ENCODE results near the gene HDLBP. TPM values are rescaled to one million over a fixed set of nuclear protein-coding genes. Genes with fewer than 3 reads are reported as not detected.

HDLBP gene
- total RNA-seq, 2 donors from 2014 or later: 404 to 447 TPM

- no peaks in the 10 kb centered on the region for H3K9me3 ChIP-seq
- no peak overlapping the region for H3K4me3 ChIP-seq
- DNase-seq (ENCODE audit: low spot score): no peak
- TF ChIP-seq, protein P1, sequence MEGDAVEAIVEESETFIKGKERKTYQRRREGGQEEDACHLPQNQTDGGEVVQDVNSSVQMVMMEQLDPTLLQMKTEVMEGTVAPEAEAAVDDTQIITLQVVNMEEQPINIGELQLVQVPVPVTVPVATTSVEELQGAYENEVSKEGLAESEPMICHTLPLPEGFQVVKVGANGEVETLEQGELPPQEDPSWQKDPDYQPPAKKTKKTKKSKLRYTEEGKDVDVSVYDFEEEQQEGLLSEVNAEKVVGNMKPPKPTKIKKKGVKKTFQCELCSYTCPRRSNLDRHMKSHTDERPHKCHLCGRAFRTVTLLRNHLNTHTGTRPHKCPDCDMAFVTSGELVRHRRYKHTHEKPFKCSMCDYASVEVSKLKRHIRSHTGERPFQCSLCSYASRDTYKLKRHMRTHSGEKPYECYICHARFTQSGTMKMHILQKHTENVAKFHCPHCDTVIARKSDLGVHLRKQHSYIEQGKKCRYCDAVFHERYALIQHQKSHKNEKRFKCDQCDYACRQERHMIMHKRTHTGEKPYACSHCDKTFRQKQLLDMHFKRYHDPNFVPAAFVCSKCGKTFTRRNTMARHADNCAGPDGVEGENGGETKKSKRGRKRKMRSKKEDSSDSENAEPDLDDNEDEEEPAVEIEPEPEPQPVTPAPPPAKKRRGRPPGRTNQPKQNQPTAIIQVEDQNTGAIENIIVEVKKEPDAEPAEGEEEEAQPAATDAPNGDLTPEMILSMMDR (IDR thresholded peaks at IDR 0.05): no peak
- H3K27ac ChIP-seq: no peak overlapping the region
- peaks cover 6 to 30% of the 10 kb centered on the region in 2 donors for H3K4me1 ChIP-seq (ENCODE audit: control insufficient read depth in 1 of 2, low read depth in 2 of 2)
- no peak for ATAC-seq (ENCODE audit: insufficient number of reproducible peaks, low FRiP score, low read depth)
- H3K27me3 ChIP-seq (replicated peaks; ENCODE audit: insufficient read depth): no peaks in the 10 kb centered on the region
- no peaks in the 10 kb centered on the region for H3K36me3 ChIP-seq
These were observed 11.3 kb downstream of the HDLBP start for GRCh38 chr2:241304039-241304670.

DNA sequence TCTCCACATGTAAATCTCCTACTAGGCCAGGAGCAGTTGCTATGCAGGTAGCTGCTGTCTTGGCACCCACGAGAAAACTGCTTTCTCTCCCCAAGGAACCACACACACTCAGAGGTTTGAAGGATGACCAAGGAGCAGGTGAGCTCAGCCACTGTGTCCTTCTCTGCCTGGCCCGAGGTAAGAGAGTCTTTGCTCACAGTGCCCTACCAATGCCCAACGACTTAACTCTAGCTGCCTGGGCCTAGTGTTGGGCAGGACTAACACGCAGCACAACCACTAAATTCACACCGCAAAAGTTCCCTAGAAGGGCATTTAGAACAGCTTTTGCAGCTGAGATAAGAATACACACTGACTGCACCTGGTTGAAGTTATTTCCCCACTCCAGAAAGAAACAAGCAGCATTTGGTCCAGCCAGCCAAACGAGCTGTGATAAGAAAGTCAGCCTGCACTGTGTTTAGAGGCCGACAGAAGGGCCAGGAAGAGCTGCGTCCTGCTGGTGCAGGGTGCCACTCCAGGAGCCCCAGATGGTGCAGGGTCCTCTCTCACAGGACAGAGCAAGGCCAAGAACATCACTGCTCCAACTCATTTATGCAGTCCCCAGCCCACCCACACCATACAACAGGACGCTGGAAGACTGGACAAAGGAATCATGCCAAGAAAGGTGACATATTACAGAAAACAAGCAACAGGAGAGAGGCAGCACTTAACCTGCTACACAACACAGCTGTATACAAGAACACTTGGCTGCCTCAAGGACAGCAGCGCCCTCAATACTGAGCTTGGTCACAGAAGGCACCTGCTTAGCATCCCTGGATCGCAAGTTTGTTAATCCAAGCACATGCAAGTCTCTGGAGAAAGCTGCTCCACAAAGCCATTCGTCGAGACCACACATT is 12.5 kb downstream of the HDLBP start:
- TF ChIP-seq, protein P1 (IDR thresholded peaks at IDR 0.05): no peak
- Histone ChIP-seq H3K36me3 (no peaks in the 10 kb centered on the region), H3K27ac (no peak overlapping the region), H3K4me3 (no peak overlapping the region), H3K27me3 (replicated peaks; ENCODE audit: insufficient read depth) (no peaks in the 10 kb centered on the region), H3K9me3 (no peaks in the 10 kb centered on the region), H3K4me1 (ENCODE audit: control insufficient read depth in 1 of 2, low read depth in 2 of 2) (peaks cover 3 to 19% of the 10 kb centered on the region in 2 donors)
- DNase-seq (ENCODE audit: low spot score) (no peak), ATAC-seq (ENCODE audit: insufficient number of reproducible peaks, low FRiP score, low read depth) (no peak)

- no peak for ATAC-seq (ENCODE audit: insufficient number of reproducible peaks, low FRiP score, low read depth)
These were observed 13.4 kb downstream of the HDLBP start for GRCh38 chr2:241302083-241302482.

DNA sequence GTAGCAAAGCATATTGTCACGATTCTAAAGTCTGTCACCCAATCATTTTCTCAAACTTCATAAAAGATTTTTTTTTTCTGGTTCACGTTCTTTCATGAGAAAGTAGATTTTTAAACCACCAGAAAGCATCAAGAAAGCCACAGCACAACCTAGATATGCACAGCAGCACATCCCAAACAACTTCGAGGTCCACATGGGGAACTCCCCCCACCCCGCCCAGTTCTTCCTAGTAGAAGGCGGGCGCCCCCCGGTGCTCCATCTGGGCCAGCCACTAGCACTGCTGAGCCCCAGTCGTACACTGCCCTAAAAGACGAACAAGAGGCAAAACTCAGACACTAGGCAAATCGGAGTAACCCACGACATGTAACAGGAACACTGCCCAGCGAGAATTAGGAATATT is 15.5 kb downstream of the HDLBP start:
- ATAC-seq (ENCODE audit: insufficient number of reproducible peaks, low FRiP score, low read depth) (no peak), DNase-seq (ENCODE audit: low spot score) (no peak)
- Histone ChIP-seq H3K27me3 (replicated peaks; ENCODE audit: insufficient read depth) (no peaks in the 10 kb centered on the region), H3K27ac (no peak overlapping the region), H3K36me3 (no peaks in the 10 kb centered on the region), H3K4me3 (no peak overlapping the region), H3K9me3 (no peaks in the 10 kb centered on the region), H3K4me1 (ENCODE audit: control insufficient read depth in 1 of 2, low read depth in 2 of 2) (peaks cover 0 to 16% of the 10 kb centered on the region in 2 donors)
- TF ChIP-seq, protein P1 (IDR thresholded peaks at IDR 0.05): no peak

More at GRCh38 chr2:241302083-241302482, 13.4 kb downstream of the HDLBP start:
- no peaks in the 10 kb centered on the region for H3K27me3 ChIP-seq (replicated peaks; ENCODE audit: insufficient read depth)
- TF ChIP-seq, protein P1 (IDR thresholded peaks at IDR 0.05): no peak
- H3K4me3 ChIP-seq: no peak overlapping the region
- H3K4me1 ChIP-seq (ENCODE audit: control insufficient read depth in 1 of 2, low read depth in 2 of 2): peaks cover 0 to 16% of the 10 kb centered on the region in 2 donors
- no peaks in the 10 kb centered on the region for H3K9me3 ChIP-seq
- no peaks in the 10 kb centered on the region for H3K36me3 ChIP-seq
- DNase-seq (ENCODE audit: low spot score): no peak
- H3K27ac ChIP-seq: no peak overlapping the region

DNA sequence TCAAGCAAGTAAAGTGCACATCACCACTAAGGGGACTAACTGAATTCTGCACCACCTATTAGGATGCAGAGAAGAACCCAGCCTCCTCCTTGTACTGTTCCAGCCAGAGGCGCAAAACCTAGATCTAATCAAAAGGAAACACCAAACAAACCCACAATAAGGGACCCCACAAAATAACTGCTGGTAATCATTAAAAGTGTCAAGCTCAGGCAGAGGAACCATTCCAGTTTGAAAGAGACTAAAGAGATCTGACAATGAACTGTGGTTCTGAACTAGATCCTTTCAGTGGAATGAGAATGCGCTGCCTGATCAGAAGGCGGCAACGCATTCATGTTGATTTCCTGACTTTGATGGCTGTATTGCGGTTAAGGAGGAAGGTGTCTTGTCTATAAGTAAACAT is 16.8 kb downstream of the HDLBP start:
- Histone ChIP-seq H3K4me3 (no peak overlapping the region), H3K27me3 (replicated peaks; ENCODE audit: insufficient read depth) (no peaks in the 10 kb centered on the region), H3K27ac (no peak overlapping the region), H3K9me3 (no peaks in the 10 kb centered on the region), H3K4me1 (ENCODE audit: control insufficient read depth in 1 of 2, low read depth in 2 of 2) (peaks cover 0 to 8% of the 10 kb centered on the region in 2 donors), H3K36me3 (no peaks in the 10 kb centered on the region)
- ATAC-seq (ENCODE audit: insufficient number of reproducible peaks, low FRiP score, low read depth) (no peak), DNase-seq (ENCODE audit: low spot score) (no peak)
- TF ChIP-seq, protein P1 (IDR thresholded peaks at IDR 0.05): no peak
